ENCODE data around the gene COQ8A. TPM values are rescaled to one million over a fixed set of nuclear protein-coding genes. Genes with fewer than 3 reads are reported as not detected.

The COQ8A gene
- total and polyA plus RNA-seq, 10 of the 15 experiments (the other 5 are each of a cell fraction or from before 2014, with no cell fraction given): 0.72 to 24.8 (median 12.1) TPM

DNA sequence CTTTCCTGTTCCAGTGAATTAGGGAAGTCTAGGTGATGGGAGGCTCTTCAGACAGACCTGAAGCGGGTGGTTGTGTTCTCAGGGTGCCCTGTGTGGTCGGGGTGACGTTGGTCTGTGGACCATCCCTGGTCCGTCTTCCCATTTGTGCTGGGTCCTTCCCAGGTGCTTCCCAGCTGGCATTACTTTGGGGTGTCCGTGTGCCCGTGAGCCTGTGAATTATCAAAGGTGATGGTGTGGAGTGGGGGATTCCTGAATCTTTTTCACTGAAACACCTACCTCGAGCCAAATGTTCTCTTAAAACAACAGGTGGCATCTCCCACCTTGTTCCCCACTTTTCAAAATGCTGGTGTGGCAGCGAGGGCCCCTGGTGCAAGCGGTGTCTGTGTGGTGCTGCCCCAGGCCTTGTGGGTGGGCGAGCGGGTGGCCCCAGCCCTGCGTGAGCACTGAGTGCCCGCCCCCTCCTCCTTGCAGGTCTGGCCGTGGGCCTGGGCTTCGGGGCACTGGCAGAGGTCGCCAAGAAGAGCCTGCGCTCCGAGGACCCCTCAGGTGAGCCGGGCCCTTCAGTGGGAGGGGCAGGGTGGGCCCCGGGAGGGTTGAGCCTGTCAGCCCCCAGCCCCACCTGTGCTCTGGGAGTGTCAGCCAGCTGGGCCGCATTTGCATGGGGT lies 37.0 kb downstream of the COQ8A start:
- no peak overlapping the region for H2AFZ ChIP-seq (ENCODE audit: control insufficient read depth, low read depth, low read length)

More for the DNA sequence above, 37.0 kb downstream of the COQ8A start:
- no TSS peak for BruUV-seq (replicated peaks)
- DNase-seq (ENCODE audit: low read depth, low spot score) (no peak), FAIRE-seq (no peak), ATAC-seq (no peak)
- ChIA-PET CTCF (no interaction called here), RAD21 (ENCODE audit: unreplicated experiment) (no interaction called here), POLR2A (no interaction called here), SMC1A (ENCODE audit: uncharacterized antibody, unreplicated experiment) (no interaction called here)
- no peaks in the 10 kb centered on the region; a peak in 1 of 4 replicates for H3K36me3 ChIP-seq (ENCODE audit: control insufficient read depth in 2 of 2, insufficient read depth in 2 of 2, low read length in 1 of 2)
- intact Hi-C loops (cut with micrococcal nuclease; ENCODE audit: unreplicated experiment): no loop called here
- TF ChIP-seq EED (IDR thresholded peaks at IDR 0.05; ENCODE audit: low read depth) (no peak), CREM (IDR thresholded peaks at IDR 0.05; ENCODE audit: low read depth) (no peak), TCF7 (IDR thresholded peaks at IDR 0.05; ENCODE audit: borderline replicate concordance) (no peak), HDAC6 (IDR thresholded peaks at IDR 0.05; ENCODE audit: unreplicated experiment) (no peak), FOS (IDR thresholded peaks at IDR 0.05; ENCODE audit: borderline replicate concordance, extremely low read depth, insufficient read length) (no peak), CREB1 (IDR thresholded peaks at IDR 0.05; ENCODE audit: low read depth) (no peak), BMI1 (IDR thresholded peaks at IDR 0.05; ENCODE audit: borderline replicate concordance) (no peak), ZZZ3 (IDR thresholded peaks at IDR 0.05; ENCODE audit: control insufficient read depth, insufficient read length, low read depth) (no peak), ZBED1 (IDR thresholded peaks at IDR 0.05; ENCODE audit: borderline replicate concordance) (no peak), E2F4 (IDR thresholded peaks at IDR 0.05; ENCODE audit: low read depth, low read length) (no peak), RB1 (IDR thresholded peaks at IDR 0.05; ENCODE audit: borderline replicate concordance) (no peak), SIX5 (IDR thresholded peaks at IDR 0.05; ENCODE audit: low read depth, low read length, severe bottlenecking) (no peak), RAD51 (IDR thresholded peaks at IDR 0.05) (no peak)
- TF ChIP-seq, protein P1, sequence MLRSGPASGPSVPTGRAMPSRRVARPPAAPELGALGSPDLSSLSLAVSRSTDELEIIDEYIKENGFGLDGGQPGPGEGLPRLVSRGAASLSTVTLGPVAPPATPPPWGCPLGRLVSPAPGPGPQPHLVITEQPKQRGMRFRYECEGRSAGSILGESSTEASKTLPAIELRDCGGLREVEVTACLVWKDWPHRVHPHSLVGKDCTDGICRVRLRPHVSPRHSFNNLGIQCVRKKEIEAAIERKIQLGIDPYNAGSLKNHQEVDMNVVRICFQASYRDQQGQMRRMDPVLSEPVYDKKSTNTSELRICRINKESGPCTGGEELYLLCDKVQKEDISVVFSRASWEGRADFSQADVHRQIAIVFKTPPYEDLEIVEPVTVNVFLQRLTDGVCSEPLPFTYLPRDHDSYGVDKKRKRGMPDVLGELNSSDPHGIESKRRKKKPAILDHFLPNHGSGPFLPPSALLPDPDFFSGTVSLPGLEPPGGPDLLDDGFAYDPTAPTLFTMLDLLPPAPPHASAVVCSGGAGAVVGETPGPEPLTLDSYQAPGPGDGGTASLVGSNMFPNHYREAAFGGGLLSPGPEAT (IDR thresholded peaks at IDR 0.05; ENCODE audit: low read depth): no peak
- in situ Hi-C loops (cut with MboI): no loop called here
- H3K9me3 ChIP-seq (replicated peaks; ENCODE audit: control insufficient read depth, insufficient read depth, low read length): no peaks in the 10 kb centered on the region; the same call in 2 of the 3 replicates
- H3K27me3 ChIP-seq (replicated peaks in 1 of 2; ENCODE audit: control insufficient read depth in 2 of 2, insufficient read depth in 2 of 2, low read length in 1 of 2): no peaks in the 10 kb centered on the region
- H3K4me1 ChIP-seq (ENCODE audit: control insufficient read depth, insufficient read depth, low read length): no peaks in the 10 kb centered on the region
- WGBS (ENCODE audit: insufficient coverage, insufficient replicate concordance, low lambda C conversion rate, missing lambda C conversion rate): 67% methylated on average over 17 of the region's 21 CpGs
- H3K9ac ChIP-seq (ENCODE audit: control insufficient read depth, insufficient read depth, low read length): no peak overlapping the region
- H4K20me1 ChIP-seq (ENCODE audit: control insufficient read depth, insufficient read depth): no peaks in the 10 kb centered on the region
- no peak overlapping the region for H3K4me2 ChIP-seq (ENCODE audit: control insufficient read depth, insufficient read depth)
- H3K79me2 ChIP-seq (ENCODE audit: control insufficient read depth, insufficient read depth, low read length): no peaks in the 10 kb centered on the region
- no peak overlapping the region for H3K4me3 ChIP-seq
- no peak overlapping the region for H3K27ac ChIP-seq (ENCODE audit: control insufficient read depth, insufficient read depth)

Data from GM12878 (cell line).